Muscle of leg (tissue), 11 donors: Measurements from ENCODE around the gene TALDO1. TPM values are rescaled to one million over a fixed set of nuclear protein-coding genes. Genes with fewer than 3 reads are reported as not detected.

Source experiments
- DNase-seq: peaks from one replicate; pipeline ENCODE4 v3.0.0; 2013
- H3K27ac ChIP-seq: one replicate; pipeline ENCODE4 v1.5.1; 2013; ENCODE audit warnings: mild to moderate bottlenecking, low read length, control low read depth
- H3K27me3 ChIP-seq: one replicate; pipeline ENCODE4 v1.6.1; 2013; ENCODE audit warnings: low read length; ENCODE audit not compliant: control insufficient read depth, insufficient read depth
- H3K36me3 ChIP-seq: one replicate; pipeline ENCODE4 v1.6.1; 2013; ENCODE audit warnings: low read length; ENCODE audit not compliant: control insufficient read depth, insufficient read depth
- H3K4me1 ChIP-seq: one replicate; pipeline ENCODE4 v1.6.1; 2013; ENCODE audit warnings: low read length; ENCODE audit not compliant: control insufficient read depth, insufficient read depth
- H3K4me3 ChIP-seq: one replicate; pipeline ENCODE4 v1.5.1; 2013; ENCODE audit warnings: low read length, control low read depth
- H3K9me3 ChIP-seq: replicated peaks from 2 replicates; pipeline ENCODE4 v1.6.1; 2013; ENCODE audit warnings: low read depth, low read length; ENCODE audit not compliant: control insufficient read depth
- WGBS: methylation state at CpG from one replicate; pipeline ENCODE4 v1.1.5; 2013; ENCODE audit warnings: missing lambda C conversion rate; ENCODE audit not compliant: insufficient coverage; 5-methylcytosine and 5-hydroxymethylcytosine counted together
- polyA plus RNA-seq, 8 donors: library from polyadenylated mRNA; unstranded; fragments of 120-200 nt; gene quantifications; one replicate each; pipeline versions ENCODE4 v1.2.1 to v1.2.3, GENCODE V29; 2013; ENCODE audit warnings: inconsistent platforms in 1 of 8, low replicate concordance in 1 of 8; ENCODE audit not compliant: insufficient read length in 8 of 8, insufficient read depth in 1 of 8
- total RNA-seq: library from RNA; stranded (reverse); fragments of 120-200 nt; gene quantifications from one replicate; pipeline ENCODE4 v1.2.4, GENCODE V29; 2013

Gene TALDO1
- total and polyA plus RNA-seq, 9 donors: 60.2 to 79.9 (median 70.8) TPM

- 47% methylated on average over 12 of the region's 27 CpGs for WGBS
- H3K27ac ChIP-seq: no peak overlapping the region
These were observed 37.9 kb upstream of the TALDO1 start for GRCh38 chr11:709109-709997.

GRCh38 chr11:714436-714835 is 32.8 kb upstream of the TALDO1 start:
- peaks cover 3% of the 10 kb centered on the region for H3K9me3 ChIP-seq
- peaks cover 38% of the 10 kb centered on the region for H3K27me3 ChIP-seq
- H3K4me3 ChIP-seq: no peak overlapping the region
- no peak overlapping the region for H3K27ac ChIP-seq
- DNase-seq: no peak
- 100% methylated on average over 1 of the region's 6 CpGs for WGBS
- no peaks in the 10 kb centered on the region for H3K36me3 ChIP-seq
- peaks cover 3% of the 10 kb centered on the region for H3K4me1 ChIP-seq

More at GRCh38 chr11:709109-709997, 37.9 kb upstream of the TALDO1 start:
- no peak for DNase-seq
- no peaks in the 10 kb centered on the region for H3K9me3 ChIP-seq
- H3K27me3 ChIP-seq: peaks cover 66% of the 10 kb centered on the region
- H3K36me3 ChIP-seq: peaks cover under 1% of the 10 kb centered on the region
- H3K4me3 ChIP-seq: no peak overlapping the region
- peaks cover 19% of the 10 kb centered on the region for H3K4me1 ChIP-seq

DNA sequence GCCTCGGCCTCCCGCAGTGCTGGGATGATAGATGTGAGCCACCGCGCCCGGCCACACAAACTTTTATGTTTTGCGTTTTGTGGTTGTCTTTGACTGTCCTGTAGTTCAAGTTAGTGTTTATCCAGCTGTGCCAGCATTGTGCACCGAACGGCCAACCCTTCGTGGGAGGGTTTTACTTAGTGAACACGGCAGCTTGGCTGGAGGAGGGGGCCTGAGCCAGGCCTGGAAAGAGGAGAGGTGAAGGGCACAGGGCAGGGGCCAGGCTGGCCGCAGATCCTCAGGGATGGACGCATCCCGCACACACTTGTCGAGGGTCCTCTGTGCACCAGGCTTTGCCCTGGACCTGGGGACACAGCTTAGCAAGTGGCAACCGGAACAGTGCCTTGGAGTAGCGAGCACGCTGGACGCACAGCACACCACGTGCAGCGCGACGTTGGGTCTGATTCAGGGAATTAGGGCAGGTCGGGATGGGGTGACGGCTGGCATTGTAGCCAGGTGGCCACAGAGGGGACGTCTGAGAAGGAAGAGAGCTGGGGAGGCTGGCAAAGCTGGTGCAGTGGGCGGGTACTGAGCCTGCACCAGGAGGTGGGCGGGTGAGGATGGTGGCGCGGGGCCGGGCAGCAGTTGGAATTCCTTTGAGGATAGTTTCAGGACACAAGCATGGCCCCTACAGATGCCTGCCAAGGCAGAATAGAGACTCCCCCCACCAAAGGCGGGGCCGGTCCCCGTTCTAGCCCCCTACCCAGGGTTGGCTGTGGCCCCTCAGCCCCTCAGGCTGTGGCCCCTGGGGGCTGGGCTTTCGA is 27.8 kb upstream of the TALDO1 start:
- H3K4me1 ChIP-seq: peaks cover 12% of the 10 kb centered on the region
- peaks cover 3% of the 10 kb centered on the region for H3K9me3 ChIP-seq
- no peak overlapping the region for H3K4me3 ChIP-seq
- no peaks in the 10 kb centered on the region for H3K36me3 ChIP-seq
- DNase-seq: no peak
- 77% methylated on average over 29 of the region's 34 CpGs for WGBS
- H3K27ac ChIP-seq: no peak overlapping the region
- peaks cover 55% of the 10 kb centered on the region for H3K27me3 ChIP-seq

- H3K36me3 ChIP-seq: no peaks in the 10 kb centered on the region
- no peak overlapping the region for H3K27ac ChIP-seq
- peaks cover 60% of the 10 kb centered on the region for H3K27me3 ChIP-seq
- WGBS: 53% methylated on average over 35 of the region's 35 CpGs
- H3K4me3 ChIP-seq: no peak overlapping the region
- DNase-seq: no peak
- peaks cover 3% of the 10 kb centered on the region for H3K9me3 ChIP-seq
- peaks cover 16% of the 10 kb centered on the region for H3K4me1 ChIP-seq
These were observed 27.1 kb upstream of the TALDO1 start for GRCh38 chr11:720017-720641.

DNA sequence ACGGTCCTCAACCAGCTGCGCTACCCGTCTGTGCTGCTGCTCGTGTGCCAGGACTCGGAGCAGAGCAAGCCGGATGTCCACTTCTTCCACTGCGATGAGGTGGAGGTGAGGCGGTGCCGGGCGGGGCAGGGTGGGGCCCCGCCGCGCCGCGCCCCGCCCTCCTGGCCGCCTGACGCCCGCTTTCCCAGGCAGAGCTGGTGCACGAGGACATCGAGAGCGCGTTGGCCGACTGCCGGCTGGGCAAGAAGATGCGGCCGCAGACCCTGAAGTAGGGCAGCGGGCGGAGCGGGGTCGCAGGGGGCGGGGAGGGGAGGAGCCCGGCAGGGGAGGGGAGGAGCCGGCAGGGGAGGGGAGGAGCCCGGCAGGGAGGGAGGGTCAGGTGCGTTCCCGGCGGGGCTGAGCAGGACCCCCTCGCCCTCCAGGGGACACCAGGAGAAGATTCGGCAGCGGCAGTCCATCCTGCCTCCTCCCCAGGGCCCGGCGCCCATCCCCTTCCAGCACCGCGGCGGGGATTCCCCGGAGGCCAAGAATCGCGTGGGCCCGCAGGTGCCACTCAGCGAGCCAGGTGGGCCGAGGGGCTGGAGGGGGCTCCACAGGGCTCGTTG is 26.5 kb upstream of the TALDO1 start:
- H3K27me3 ChIP-seq: peaks cover 66% of the 10 kb centered on the region
- no peak for DNase-seq
- WGBS: 3% methylated on average over 44 of the region's 53 CpGs

GRCh38 chr11:721247-721740 is 26.0 kb upstream of the TALDO1 start:
- 15% methylated on average over 26 of the region's 28 CpGs for WGBS
- Histone ChIP-seq H3K27me3 (peaks cover 72% of the 10 kb centered on the region), H3K4me3 (no peak overlapping the region)

More for the DNA sequence above, 26.5 kb upstream of the TALDO1 start:
- H3K4me3 ChIP-seq: no peak overlapping the region
- H3K4me1 ChIP-seq: peaks cover 17% of the 10 kb centered on the region
- no peaks in the 10 kb centered on the region for H3K9me3 ChIP-seq
- no peak overlapping the region for H3K27ac ChIP-seq
- no peaks in the 10 kb centered on the region for H3K36me3 ChIP-seq

GRCh38 chr11:721741-722345 is 25.4 kb upstream of the TALDO1 start:
- Histone ChIP-seq H3K4me3 (no peak overlapping the region), H3K27me3 (peaks cover 77% of the 10 kb centered on the region)

More at GRCh38 chr11:721247-721740, 26.0 kb upstream of the TALDO1 start:
- H3K27ac ChIP-seq: no peak overlapping the region
- H3K9me3 ChIP-seq: no peaks in the 10 kb centered on the region
- no peak for DNase-seq
- H3K36me3 ChIP-seq: no peaks in the 10 kb centered on the region
- peaks cover 22% of the 10 kb centered on the region for H3K4me1 ChIP-seq

GRCh38 chr11:722346-722811 is 24.9 kb upstream of the TALDO1 start:
- 61% methylated on average over 13 of the region's 20 CpGs for WGBS
- Histone ChIP-seq H3K36me3 (no peaks in the 10 kb centered on the region), H3K9me3 (no peaks in the 10 kb centered on the region), H3K27ac (no peak overlapping the region), H3K4me3 (no peak overlapping the region), H3K4me1 (peaks cover 33% of the 10 kb centered on the region), H3K27me3 (peaks cover 82% of the 10 kb centered on the region)
- no peak for DNase-seq

More at GRCh38 chr11:721741-722345, 25.4 kb upstream of the TALDO1 start:
- Histone ChIP-seq H3K4me1 (peaks cover 28% of the 10 kb centered on the region), H3K27ac (no peak overlapping the region), H3K36me3 (no peaks in the 10 kb centered on the region), H3K9me3 (no peaks in the 10 kb centered on the region)
- DNase-seq: no peak
- 14% methylated on average over 31 of the region's 33 CpGs for WGBS

GRCh38 chr11:723120-723883 is 24.0 kb upstream of the TALDO1 start:
- peaks cover 89% of the 10 kb centered on the region for H3K27me3 ChIP-seq
- H3K27ac ChIP-seq: no peak overlapping the region
- H3K4me1 ChIP-seq: peaks cover 41% of the 10 kb centered on the region
- no peak overlapping the region for H3K4me3 ChIP-seq
- no peaks in the 10 kb centered on the region for H3K9me3 ChIP-seq
- WGBS: 36% methylated on average over 3 of the region's 8 CpGs
- H3K36me3 ChIP-seq: no peaks in the 10 kb centered on the region
- DNase-seq: peak; percentile 63
